ENCODE data around the gene ADAMTS14.

GRCh38 chr10:70689661-70690060 lies 17.4 kb downstream of the ADAMTS14 start:
- TF ChIP-seq POLR2AphosphoS5 (IDR thresholded peaks at IDR 0.05; ENCODE audit: low read depth, low read length) = no peak
- no peak for TF ChIP-seq POLR2A (IDR thresholded peaks at IDR 0.05; ENCODE audit: low read depth, low read length)
- no peak for TF ChIP-seq PAX5 (IDR thresholded peaks at IDR 0.05; ENCODE audit: insufficient read depth, low read length, severe bottlenecking)
- no peak for TF ChIP-seq TAF1 (IDR thresholded peaks at IDR 0.05; ENCODE audit: low read depth, low read length)
- no peak for TF ChIP-seq POU2F2 (IDR thresholded peaks at IDR 0.05; ENCODE audit: low read depth, low read length)

All from GM12891 (cell line).